Heart right ventricle (tissue), 16 donors: ENCODE measurements around the gene PGBD1. TPM values are rescaled to one million over a fixed set of nuclear protein-coding genes. Genes with fewer than 3 reads are reported as not detected.

ENCODE experiments used
- ATAC-seq, 8 donors: fragments of 200-7000 bp; cut with Tn5 transposase; one replicate each; pipeline ENCODE4 v1.9.1; 2020; ENCODE audit warnings: mild to moderate bottlenecking in 8 of 8, moderate library complexity in 8 of 8, moderate number of reproducible peaks in 1 of 8
- DNase-seq, 2 donors: peaks; one replicate each; pipeline ENCODE4 v3.0.0-alpha.2; 2020
- H3K27ac ChIP-seq, 10 donors: fragments of 200-600 bp; sonication (generic) in 2 of 10; one replicate each; pipeline versions ENCODE4 v1.5.0 to v1.8.0; 2020 to 2022; ENCODE audit warnings: mild to moderate bottlenecking in 3 of 10
- H3K27me3 ChIP-seq, 7 donors: fragments of 200-600 bp; one replicate each; pipeline ENCODE4 v1.8.0; 2021 to 2022; ENCODE audit warnings: mild to moderate bottlenecking in 2 of 7
- H3K36me3 ChIP-seq, 9 donors: fragments of 200-600 bp; sonication (generic) in 1 of 9; one replicate each; pipeline versions ENCODE4 v1.5.0 to v1.8.0; 2020 to 2022; ENCODE audit warnings: mild to moderate bottlenecking in 2 of 9
- H3K4me1 ChIP-seq, 9 donors: fragments of 200-600 bp; sonication (generic) in 1 of 9; one replicate each; pipeline versions ENCODE4 v1.5.0 to v1.8.0; 2020 to 2022; ENCODE audit warnings: mild to moderate bottlenecking in 4 of 9
- H3K4me3 ChIP-seq, 10 donors: fragments of 200-600 bp; sonication (generic) in 2 of 10; one replicate each; pipeline versions ENCODE4 v1.5.0 to v1.8.0; 2020 to 2022; ENCODE audit warnings: mild to moderate bottlenecking in 7 of 10, moderate library complexity in 2 of 10
- H3K9me3 ChIP-seq, 11 donors: fragments of 200-600 bp in 10 of 11; sonication (generic) in 2 of 11; one replicate each; pipeline versions ENCODE4 v1.5.0 to v1.8.0; 2013 to 2022; ENCODE audit warnings: mild to moderate bottlenecking in 2 of 11, control low read depth in 1 of 11, moderate library complexity in 1 of 11
- CTCF ChIP-seq, 9 donors: fragments of 200-600 bp; sonication (generic) in 2 of 9; IDR thresholded peaks; one replicate each; pipeline versions ENCODE4 v1.5.0 to v1.8.0; 2021 to 2022; ENCODE audit warnings: antibody characterized with exemption in 9 of 9, mild to moderate bottlenecking in 5 of 9, moderate library complexity in 1 of 9
- WGBS, 2 donors: extraction: QIAGEN DNeasy Blood & Tissue Kit; methylation state at CpG; one replicate each; pipeline ENCODE4 v1.1.7; 2013; ENCODE audit warnings: inconsistent platforms in 1 of 2; 5-methylcytosine and 5-hydroxymethylcytosine counted together
- intact Hi-C, 10 donors: fragments of 100-400 bp; cut with DNase I; formaldehyde crosslinking; loops; one replicate each; pipeline versions ENCODE4 v1.11.1 to v1.14.2; 2022
- polyA plus RNA-seq, 2 donors: library from polyadenylated mRNA; stranded (reverse); fragments of 200-250 nt; gene quantifications; one replicate each; pipeline ENCODE4 v1.2.3, GENCODE V29; 2013
- total RNA-seq, 10 donors: library from RNA; stranded (reverse); fragmentation: NEBNext Ultra II Directional in 3 of 10; extraction: Animal tissue kit (Norgen Biotek cat#: 25700) in 3 of 10; gene quantifications; one replicate each; pipeline versions ENCODE4 v1.2.1 to v1.2.4, GENCODE V29; 2021 to 2023
- donor health status: Arrhythmogenic right ventricular cardiomyopathy.
- donor health status: ischemic (EF 13 %, LVEDD 7.1; RV severe dilation, severe dysfunction).
- donor health status: healthy with polysubstance abuse.
- donor health status: DM: no; HTN: yes; CAD: no.
- donor health status: DM: no; HTN: no; CAD: no.
- donor health status: ischemic (EF 25% LVEDD 6.9; RV normal size, moderate dysfunction).
- donor health status: ischemic (EF 25% LVEDD 5.7; RV mildly dilated, moderate dysfunction).
- donor health status: healthy.
- donor health status: DM: yes; HTN: yes; CAD: no.
- donor health status: Ischemic cardiomyopathy.
- donor health status: ischemic (EF 35%, LVEDD 5.7; RV mildly dilated, moderate dysfunction).
- donor health status: nonischemic (EF 11% LVEDD 7.7; RV severe dilation, severe dysfunction).
- donor health status: DM: yes; HTN: yes; CAD: no.
- donor health status: PGD.
- donor health status: ischemic (EF 29% LVEDD 5.4; RV normal size, mild dysfunction).
- donor health status: nonischemic (EF 23%, LVEDD 6.1; RV moderate dilation, normal function).

Gene PGBD1
- total and polyA plus RNA-seq, 12 donors: 1.6 to 4.6 (median 2.8) TPM

DNA sequence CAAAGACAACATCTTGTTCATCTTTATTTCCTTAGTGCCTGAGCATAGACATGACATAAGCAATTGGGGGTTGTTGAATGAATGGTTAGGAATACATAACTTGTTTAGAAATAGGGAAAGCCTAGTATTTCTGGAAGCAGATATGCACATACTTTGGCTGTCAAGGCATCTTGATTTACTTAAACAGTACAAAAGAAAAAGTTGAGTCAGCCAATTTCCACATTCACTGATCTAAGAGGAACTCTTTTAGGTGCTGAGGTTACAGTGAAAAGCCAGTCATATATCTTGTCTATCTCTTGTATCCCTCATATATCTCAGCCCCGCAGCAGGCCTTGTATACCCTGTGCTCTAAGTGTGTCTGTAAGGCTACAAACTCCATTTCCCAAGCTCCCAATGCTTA, 40.9 kb upstream of the PGBD1 start:
- Histone ChIP-seq H3K36me3 (peaks cover 0 to 40% (median 14%) of the 10 kb centered on the region in 9 donors), H3K4me3 (no peak overlapping the region), H3K27me3 (no peaks in the 10 kb centered on the region), H3K9me3 (no peaks in the 10 kb centered on the region), H3K27ac (no peak overlapping the region), H3K4me1 (peaks cover 0 to 13% (median 0%) of the 10 kb centered on the region in 9 donors)
- TF ChIP-seq CTCF (IDR thresholded peaks at IDR 0.05): no peak
- no peak for ATAC-seq
- DNase-seq: no peak
- 95 to 97% methylated on average over 1 of the region's 1 CpG for WGBS, 2 donors
- intact Hi-C loops: no loop called here

DNA sequence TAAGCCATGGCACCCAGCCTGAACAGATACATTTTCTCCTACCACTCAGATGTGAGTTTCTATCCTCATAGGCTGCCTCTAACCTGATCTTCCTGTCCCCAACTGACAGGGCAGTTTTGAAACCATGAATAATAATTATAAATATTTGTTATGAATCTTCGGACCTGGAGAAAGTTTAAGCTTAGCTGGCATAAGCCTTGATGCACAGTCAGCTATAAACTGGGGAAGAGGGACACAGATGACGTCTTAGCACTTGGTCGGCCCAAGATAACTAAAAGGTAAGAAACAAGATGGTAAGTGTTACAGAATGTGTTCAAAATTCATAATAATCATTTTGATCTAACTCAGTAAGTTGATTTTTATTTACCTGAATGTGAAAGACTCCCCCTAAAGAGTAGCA, 37.4 kb upstream of the PGBD1 start:
- Histone ChIP-seq H3K27ac (peak overlapping the region in 1 of 10 donors; percentile 21), H3K4me3 (no peak overlapping the region), H3K9me3 (no peaks in the 10 kb centered on the region), H3K36me3 (peaks cover 0 to 64% (median 22%) of the 10 kb centered on the region in 9 donors), H3K27me3 (no peaks in the 10 kb centered on the region), H3K4me1 (peaks cover 0 to 3% (median 0%) of the 10 kb centered on the region in 9 donors)
- 95% methylated on average over 3 of the region's 3 CpGs for WGBS, 2 donors
- ATAC-seq (no peak), DNase-seq (no peak)
- intact Hi-C loops: no loop called here
- no peak for TF ChIP-seq CTCF (IDR thresholded peaks at IDR 0.05)

GRCh38 chr6:28245206-28245941, 36.0 kb upstream of the PGBD1 start:
- Histone ChIP-seq H3K4me3 (no peak overlapping the region), H3K27ac (no peak overlapping the region), H3K27me3 (no peaks in the 10 kb centered on the region), H3K9me3 (no peaks in the 10 kb centered on the region), H3K4me1 (peaks cover 0 to 6% (median 2%) of the 10 kb centered on the region in 9 donors), H3K36me3 (peaks cover 0 to 71% (median 22%) of the 10 kb centered on the region in 9 donors)
- intact Hi-C loops: no loop called here
- no peak for TF ChIP-seq CTCF (IDR thresholded peaks at IDR 0.05)
- DNase-seq (no peak), ATAC-seq (no peak)
- 94 to 95% methylated on average over 6 of the region's 6 CpGs for WGBS, 2 donors

DNA sequence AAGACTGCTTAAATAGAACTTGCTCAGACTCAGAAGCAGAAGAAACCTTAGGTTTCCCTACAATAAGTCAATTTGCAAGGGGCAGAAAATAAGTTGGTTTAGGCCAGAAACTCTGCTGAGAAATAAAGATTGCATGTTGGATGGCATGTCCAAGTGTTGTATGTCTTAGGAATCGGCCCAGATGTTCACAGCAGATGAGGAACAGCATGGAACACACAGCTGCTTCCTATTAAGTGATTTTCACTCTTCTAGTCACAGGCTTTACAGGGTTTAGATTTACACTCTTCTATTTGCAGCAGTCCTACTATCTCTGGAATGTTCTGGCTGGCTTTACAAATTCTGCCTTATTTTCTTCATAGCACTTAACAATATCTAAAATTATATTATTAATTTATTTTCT, 32.5 kb upstream of the PGBD1 start:
- peaks cover 9 to 31% (median 22%) of the 10 kb centered on the region in 9 donors for H3K4me1 ChIP-seq
- H3K9me3 ChIP-seq: no peaks in the 10 kb centered on the region
- no peaks in the 10 kb centered on the region for H3K27me3 ChIP-seq
- intact Hi-C loops: no loop called here
- H3K27ac ChIP-seq: no peak overlapping the region
- no peak for DNase-seq
- ATAC-seq: no peak
- no peak for TF ChIP-seq CTCF (IDR thresholded peaks at IDR 0.05)
- 83 to 93% methylated on average over 1 of the region's 1 CpG for WGBS, 2 donors
- peaks cover 0 to 59% (median 22%) of the 10 kb centered on the region in 9 donors for H3K36me3 ChIP-seq
- H3K4me3 ChIP-seq: no peak overlapping the region
